ENCODE measurements around the gene KREMEN1.

DNA sequence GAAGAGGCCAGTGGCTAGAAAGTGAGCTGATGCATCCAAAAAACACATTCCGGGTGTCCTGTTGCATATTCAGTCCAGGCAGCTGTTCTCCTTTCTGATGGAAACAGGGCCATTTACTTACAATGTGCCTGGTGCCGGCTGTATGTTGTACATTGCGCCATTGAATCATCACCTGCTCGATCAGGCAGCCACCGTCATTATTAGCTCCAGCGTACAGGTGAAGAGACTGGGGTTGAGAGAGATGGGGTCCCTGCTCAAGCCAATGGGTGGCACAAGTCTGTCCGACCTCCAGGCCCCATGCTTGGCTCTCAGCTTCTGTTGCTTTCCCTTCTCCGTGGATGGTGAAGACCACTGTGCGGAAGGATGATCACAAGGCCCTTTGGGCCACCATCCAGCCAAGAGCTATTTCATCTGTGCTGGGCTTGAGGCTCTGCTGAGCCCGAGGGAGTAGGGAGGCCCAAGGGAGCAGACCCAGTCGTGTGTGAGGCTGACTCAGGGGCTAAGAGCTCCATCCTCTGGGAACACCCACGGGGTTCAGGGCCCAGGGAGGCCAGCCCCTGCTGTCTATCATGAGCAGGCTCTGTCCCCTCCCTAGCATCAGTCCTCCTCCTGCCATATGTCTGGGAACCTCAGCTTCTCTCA, 112.1 kb downstream of the KREMEN1 start:
- TF ChIP-seq, protein P1, sequence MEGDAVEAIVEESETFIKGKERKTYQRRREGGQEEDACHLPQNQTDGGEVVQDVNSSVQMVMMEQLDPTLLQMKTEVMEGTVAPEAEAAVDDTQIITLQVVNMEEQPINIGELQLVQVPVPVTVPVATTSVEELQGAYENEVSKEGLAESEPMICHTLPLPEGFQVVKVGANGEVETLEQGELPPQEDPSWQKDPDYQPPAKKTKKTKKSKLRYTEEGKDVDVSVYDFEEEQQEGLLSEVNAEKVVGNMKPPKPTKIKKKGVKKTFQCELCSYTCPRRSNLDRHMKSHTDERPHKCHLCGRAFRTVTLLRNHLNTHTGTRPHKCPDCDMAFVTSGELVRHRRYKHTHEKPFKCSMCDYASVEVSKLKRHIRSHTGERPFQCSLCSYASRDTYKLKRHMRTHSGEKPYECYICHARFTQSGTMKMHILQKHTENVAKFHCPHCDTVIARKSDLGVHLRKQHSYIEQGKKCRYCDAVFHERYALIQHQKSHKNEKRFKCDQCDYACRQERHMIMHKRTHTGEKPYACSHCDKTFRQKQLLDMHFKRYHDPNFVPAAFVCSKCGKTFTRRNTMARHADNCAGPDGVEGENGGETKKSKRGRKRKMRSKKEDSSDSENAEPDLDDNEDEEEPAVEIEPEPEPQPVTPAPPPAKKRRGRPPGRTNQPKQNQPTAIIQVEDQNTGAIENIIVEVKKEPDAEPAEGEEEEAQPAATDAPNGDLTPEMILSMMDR (IDR thresholded peaks at IDR 0.05) = no peak
- no peak for TF ChIP-seq EZH2 (IDR thresholded peaks at IDR 0.05; ENCODE audit: borderline replicate concordance, insufficient read depth, low read depth, low read length, poor library complexity, severe bottlenecking)
